HG02759 (cell line): ENCODE results near the gene LTBP1.
A peak's percentile ranks its signal among the peaks of the same experiment; 100 is the strongest.
"Not testable (repeated sequence)": the region's sequence is repeated elsewhere in the genome, so short reads cannot be mapped to it uniquely, and the experiment has no call there.

Experiments used
- ATAC-seq: cut with Tn5 transposase; IDR thresholded peaks from one replicate; pipeline ENCODE4 v1.9.1; 2021; ENCODE audit warnings: mild to moderate bottlenecking, moderate library complexity; ENCODE audit not compliant: unreplicated experiment

Gene LTBP1, protein sequence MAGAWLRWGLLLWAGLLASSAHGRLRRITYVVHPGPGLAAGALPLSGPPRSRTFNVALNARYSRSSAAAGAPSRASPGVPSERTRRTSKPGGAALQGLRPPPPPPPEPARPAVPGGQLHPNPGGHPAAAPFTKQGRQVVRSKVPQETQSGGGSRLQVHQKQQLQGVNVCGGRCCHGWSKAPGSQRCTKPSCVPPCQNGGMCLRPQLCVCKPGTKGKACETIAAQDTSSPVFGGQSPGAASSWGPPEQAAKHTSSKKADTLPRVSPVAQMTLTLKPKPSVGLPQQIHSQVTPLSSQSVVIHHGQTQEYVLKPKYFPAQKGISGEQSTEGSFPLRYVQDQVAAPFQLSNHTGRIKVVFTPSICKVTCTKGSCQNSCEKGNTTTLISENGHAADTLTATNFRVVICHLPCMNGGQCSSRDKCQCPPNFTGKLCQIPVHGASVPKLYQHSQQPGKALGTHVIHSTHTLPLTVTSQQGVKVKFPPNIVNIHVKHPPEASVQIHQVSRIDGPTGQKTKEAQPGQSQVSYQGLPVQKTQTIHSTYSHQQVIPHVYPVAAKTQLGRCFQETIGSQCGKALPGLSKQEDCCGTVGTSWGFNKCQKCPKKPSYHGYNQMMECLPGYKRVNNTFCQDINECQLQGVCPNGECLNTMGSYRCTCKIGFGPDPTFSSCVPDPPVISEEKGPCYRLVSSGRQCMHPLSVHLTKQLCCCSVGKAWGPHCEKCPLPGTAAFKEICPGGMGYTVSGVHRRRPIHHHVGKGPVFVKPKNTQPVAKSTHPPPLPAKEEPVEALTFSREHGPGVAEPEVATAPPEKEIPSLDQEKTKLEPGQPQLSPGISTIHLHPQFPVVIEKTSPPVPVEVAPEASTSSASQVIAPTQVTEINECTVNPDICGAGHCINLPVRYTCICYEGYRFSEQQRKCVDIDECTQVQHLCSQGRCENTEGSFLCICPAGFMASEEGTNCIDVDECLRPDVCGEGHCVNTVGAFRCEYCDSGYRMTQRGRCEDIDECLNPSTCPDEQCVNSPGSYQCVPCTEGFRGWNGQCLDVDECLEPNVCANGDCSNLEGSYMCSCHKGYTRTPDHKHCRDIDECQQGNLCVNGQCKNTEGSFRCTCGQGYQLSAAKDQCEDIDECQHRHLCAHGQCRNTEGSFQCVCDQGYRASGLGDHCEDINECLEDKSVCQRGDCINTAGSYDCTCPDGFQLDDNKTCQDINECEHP (N-terminal part only)

DNA sequence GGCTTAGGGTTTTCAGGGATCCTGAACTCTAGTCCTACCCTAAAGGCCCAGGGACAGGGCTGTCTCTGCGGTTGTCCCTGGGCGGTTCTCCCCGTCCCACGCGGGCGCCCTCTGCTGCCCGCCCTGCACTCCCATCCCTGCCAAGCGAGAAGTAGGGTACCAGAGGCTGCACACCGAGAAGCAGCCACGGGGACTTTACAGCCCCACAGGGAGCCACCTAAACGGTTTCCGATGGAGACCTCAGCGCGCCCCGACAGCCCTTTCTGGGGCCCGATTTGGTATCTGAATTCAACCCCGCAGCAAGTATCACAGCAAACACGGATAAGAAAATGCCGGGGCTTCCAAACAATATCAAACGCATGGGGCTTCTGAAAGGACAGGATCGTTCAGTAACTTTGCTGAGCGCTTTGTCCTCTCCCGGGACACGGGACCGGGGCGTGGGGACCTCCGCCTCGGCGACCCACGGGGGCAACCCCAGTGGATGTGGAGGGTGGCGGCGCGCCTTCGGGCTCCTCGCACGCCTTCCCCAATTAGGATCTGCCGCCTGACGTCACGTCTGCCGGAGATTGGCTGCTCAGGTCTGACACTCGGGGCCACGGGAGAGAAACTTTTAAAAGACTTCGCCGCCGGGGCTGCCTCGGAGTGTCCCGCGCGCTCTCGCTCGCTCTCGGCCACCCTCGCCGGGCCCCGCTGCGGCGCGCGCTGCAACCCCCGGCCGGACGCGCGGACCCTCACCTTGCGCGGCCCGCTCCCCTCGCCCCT, at the start of gene LTBP1:
Gene LTBP1, plus strand, starts transcription at position 640 of the 762 bp plus-strand sequence. CDS start 372 bp downstream, outside the sequence.
- ATAC-seq, result peak; percentile 77

DNA sequence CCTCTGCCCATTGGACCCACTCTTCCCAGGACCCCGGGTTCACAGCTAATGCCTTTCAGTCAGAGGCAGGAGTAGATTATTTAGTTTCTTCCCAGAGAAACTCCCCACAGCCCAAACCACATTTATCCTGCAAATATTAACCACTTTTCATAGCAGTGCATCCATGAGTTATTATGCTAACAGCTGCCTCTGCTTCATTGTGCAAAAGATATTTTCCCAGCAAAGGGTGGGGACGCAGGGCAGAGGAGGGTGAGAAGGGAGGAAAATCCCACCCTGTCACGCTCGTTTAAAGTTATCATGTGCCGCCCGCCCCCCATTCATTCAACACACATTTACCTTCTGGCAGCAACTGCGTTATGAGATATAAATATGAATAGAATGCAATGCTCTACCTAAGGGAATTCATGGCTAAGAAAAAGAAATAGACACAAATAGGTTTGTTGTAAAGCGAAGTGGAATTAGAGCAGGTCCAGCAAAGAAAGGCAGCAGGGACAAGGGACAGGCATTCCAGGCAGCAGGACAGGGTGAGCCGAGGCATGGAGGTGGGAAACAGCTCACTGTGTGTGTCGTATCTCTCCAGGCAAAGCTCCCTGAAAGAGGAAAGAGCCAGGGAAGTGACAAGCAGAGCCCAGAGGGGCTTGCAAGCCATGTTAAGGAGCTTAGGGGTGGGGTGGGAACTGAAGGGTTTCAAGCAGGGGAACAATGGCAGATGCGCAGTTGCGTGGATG, 46.3 kb upstream of the LTBP1 start:
- ATAC-seq, result no peak

DNA sequence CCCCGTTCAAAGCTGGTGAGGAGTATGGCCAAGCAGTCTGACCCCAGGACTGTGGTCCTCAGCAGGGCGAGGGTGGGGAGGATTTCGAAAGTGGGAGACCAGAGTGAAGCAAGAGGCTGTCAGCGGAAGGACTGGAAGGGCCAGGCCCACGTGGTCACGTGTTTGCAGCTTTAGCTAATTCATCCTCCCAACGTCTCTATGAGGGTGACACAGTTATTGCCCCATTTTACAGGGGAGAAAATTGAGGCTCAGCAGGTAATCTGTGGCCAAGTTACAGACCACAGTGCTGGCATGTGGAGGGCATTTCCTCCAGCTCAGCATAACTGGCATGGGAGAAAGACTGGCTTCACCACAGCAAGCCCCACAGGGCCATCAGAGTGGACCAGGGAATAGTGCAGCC, 45.4 kb upstream of the LTBP1 start:
- no peak for ATAC-seq

DNA sequence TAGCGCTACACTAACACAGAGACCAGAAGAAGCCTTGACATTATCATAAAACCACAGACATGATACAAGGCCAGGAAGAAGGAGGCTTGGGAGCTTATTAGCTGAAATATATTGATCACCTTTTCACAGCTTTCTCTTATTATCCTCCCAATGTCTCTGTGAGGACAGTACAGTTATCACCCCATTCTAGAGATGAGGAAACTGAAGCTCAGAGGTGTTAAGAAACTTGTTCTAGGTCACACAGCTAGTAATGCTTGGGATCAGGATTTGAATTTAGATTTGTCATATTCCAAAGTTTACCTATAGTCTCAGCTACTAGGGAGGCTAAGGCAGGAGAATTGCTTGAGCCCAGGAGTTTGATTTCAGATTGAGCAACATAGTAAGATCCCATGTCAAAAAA, 44.6 kb upstream of the LTBP1 start:
- no peak for ATAC-seq

DNA sequence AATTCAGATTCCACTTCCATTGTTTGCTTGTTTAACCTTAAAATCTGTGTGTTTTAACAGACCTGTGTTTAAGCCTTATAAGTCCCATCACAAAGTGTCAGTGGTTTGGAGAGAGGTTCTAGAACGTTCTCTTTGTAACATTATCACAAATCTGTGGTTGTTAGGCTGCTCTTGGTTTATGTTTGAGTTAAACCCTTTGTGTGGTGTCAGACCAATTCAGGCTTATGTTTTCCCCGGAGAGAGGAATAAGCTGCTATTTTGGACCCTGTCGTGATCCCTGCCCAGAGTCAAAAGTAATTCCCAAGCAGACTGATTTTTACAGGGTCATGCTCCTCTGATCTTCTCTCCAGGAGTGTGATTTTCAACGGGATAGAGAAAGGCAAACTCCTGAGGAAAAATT, 43.8 kb upstream of the LTBP1 start:
- no peak for ATAC-seq

DNA sequence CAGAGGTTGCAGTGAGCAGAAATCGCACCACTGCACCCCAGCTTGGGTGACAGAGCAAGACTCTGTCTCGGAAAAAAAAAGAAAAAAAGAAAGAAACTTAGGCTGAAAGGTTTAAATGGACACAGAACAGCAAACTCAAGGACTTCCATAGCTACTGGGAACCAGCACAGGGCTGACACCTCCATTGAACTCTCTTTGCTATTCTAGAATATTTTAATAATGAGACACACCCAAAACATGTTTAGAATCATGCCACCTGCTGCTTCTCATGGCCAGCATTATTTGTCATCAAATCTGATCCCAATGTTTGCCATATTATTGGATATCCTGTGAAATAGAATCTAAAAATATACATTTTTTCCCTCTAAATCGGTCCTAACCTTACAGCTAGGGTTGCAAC, 42.7 kb upstream of the LTBP1 start:
- no peak for ATAC-seq

DNA sequence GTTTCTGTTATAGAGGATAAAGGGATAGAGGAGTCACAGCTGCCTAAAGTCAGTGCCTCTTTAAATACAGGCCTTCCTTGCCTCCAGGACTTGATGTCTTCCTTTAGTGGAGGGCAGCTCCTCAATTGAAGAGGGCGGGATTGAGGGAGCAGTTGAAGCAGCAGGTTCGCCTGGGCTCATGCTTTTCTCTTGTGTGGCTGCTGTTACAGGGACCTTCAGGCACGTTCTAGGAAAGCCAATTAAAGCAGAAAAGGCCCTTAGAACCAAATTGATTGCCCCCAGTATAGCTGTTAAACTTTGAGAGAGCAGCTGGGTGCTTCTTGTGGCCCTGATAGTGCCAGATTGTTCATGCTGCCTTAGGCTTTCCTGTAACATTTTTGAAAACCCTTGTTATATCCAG, 42.0 kb upstream of the LTBP1 start:
- ATAC-seq, result no peak

DNA sequence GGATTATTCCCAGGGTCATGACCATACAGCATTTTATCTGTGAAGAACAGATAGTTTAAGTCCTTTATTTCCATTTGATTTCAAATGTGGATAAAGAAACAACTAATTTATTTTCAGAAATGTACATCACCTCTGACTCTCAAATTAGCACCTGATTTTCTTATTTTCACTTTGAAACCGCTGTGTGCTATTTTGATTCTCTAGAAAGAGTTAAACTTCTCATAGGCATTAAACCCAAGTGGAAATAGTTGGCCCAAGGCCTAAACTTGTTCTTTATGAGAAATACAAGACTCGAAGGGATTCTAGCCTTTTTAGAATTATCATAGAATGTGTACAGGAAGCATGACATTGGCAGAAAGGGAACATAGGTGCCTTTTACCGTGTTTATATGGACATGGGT, 41.5 kb upstream of the LTBP1 start:
- no peak for ATAC-seq

DNA sequence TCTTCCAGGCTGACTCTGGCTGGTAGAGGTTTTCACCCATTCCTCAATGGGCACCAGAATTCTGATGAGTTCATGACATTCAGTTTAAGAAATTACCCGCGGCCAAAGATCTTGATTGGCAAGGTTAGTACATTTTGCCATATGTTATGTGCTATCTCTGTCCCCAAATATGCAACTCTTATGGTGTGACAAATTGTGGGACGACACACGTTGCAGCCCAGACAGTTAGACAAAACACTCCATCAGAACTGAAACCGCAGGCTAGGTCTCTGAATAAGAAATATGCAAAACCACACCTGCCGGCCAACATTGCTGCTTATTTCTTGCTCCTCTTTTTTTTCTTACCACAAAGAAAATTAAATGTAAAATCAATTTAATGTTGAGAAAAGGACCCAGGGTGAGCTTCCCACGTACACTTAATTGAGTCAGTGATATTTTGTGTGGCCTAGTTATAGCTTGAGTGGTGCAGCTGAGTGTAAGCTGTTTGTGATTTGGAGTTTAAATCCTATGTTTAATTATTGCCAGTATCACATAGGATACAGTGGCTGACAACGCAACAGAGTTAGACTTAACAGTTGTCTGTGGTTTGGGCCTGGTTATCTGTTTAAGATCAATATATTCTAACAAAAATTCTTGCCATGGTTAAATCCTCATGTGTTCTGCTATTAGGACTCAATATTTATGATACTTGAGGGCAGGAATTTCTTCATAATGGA, 35.7 kb upstream of the LTBP1 start:
- ATAC-seq, result peak; percentile 93

DNA sequence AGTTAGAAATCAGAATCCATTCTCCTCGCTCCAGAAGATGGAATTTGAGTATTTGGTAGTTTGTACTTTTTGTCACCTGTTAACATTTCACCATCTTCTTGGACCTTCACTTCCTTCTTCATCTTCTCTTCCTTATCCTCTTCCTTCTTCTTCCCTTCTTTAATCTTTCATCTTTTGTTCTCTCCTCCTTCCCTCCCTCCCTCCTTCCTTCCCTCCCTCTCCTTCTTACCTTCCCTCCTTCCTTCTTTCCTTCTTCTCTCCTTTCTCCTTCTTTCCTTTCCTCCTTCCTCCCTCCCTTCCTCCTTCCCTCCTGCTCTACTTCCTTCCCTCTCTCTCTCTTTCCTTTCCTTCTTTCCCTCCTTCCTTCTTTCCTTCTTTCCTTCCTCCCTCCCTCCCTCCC, 31.1 kb upstream of the LTBP1 start:
- ATAC-seq, result no peak

DNA sequence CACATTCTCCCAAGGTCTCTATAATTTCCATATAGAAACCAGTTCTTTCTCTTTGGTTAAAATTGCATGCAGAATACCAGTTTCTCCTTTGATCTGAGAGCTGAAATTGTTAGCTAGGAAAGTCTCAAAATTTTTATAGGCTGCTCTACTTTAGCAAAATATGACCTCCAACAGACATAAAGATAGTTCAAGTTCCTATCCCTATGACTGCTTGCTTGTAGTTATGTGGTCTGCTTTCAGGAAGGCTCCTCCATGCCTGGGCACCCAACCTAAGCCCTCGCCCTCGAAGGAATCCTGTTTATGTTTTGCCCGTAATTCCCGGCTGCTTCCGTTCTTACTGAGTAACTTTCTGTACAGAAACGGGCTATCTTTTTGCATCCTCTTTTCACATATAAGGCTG, 28.0 kb upstream of the LTBP1 start:
- no peak for ATAC-seq

DNA sequence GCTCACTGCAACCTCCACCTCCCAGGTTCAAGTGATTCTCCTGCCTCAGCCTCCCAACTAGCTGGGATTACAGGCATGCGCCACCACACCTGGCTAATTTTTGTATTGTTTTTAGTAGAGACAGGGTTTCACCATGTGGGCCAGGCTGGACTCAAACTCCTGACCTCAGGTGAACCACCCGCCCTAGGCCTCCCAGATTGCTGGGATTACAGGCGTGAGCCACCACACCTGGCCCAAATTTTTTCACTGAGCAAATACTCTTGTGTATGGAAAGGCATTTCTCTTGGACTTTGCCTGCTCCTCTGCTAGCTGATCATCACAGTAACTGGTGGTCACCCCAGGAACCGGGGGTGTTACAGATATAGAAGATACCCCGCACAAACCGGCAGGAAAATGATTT, 26.9 kb upstream of the LTBP1 start:
- not testable (repeated sequence) for ATAC-seq

DNA sequence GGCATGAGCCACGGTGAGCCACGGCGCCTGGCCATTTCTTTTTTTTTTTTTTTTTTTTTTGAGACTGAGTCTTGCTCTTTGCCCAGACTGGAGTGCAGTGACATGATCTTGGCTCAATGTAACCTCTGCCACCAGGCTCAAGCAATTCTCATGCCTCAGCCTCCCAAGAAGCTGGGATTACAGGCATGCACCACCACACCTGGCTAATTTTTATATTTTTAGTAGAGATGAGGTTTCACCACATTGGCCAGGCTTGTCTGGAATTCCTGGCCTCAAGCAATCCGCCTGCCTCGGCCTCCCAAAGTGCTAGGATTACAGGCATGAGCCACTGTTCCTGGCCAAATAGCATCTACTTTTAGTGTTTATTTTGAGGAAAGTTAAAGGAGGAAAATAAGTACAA, 25.3 kb upstream of the LTBP1 start:
- ATAC-seq, result not testable (repeated sequence)

DNA sequence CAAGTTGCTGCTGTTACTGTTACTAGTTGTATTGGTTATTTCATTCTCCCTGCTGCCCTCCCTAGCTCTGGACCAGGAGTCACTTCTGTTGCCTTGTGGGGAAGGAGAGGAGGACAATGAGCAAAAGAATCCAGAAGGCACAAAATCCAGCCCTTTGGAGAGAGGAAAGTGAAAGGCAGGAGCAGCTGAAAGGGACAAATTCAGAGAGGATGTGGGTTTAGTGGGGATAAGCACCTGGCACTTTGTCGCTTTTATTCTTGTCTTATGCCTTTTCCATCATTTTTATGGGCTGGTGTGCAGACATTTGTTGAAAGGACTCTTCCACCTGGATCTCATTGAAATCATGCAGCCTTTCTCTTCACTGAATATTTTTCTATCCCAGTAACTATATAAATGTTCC, 24.3 kb upstream of the LTBP1 start:
- ATAC-seq, result no peak

DNA sequence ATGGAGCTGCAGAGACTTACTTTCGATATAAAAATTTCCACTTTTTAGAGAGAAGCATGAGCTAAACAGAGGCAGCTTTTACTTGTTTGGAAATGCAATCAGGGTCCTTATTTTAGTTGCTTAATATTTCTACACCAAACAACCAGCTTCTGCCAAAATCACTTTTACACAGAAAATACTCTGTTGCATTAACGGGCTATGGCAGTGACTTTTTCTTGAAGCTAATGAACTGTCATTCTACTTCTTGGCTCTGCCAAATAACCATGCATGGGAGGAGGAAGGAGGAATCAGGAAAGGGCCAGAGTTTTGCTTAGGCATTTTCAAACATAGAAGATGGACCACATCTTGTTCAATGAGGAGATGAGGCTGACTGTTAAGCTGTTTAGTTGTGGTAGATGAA, 23.6 kb upstream of the LTBP1 start:
- ATAC-seq, result no peak

DNA sequence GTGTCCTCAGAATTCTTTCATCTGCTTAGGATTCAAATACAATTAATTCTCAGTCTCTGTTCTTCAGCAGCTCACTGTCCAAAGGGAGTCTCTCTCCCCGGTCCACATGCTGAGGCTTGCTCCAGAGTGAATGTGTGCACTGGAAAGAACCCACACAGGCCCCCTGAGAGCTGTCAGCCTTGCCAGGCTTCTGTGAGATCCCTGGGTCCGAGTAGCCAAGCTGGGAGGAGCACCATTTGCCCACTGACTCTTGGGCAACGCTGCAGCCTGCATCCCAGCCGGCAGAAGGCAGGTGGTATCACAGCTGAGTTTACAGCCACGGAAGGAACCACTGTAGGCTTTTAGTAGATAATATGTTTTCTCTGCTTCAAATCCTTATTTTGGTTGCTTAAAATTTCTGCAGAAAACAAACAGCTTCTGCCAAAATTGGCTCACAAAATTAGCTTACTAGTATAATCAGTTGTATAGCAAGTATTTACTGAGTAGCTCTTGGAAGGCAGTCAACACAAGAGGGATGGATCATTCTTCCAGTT, 21.4 kb upstream of the LTBP1 start:
- no peak for ATAC-seq

DNA sequence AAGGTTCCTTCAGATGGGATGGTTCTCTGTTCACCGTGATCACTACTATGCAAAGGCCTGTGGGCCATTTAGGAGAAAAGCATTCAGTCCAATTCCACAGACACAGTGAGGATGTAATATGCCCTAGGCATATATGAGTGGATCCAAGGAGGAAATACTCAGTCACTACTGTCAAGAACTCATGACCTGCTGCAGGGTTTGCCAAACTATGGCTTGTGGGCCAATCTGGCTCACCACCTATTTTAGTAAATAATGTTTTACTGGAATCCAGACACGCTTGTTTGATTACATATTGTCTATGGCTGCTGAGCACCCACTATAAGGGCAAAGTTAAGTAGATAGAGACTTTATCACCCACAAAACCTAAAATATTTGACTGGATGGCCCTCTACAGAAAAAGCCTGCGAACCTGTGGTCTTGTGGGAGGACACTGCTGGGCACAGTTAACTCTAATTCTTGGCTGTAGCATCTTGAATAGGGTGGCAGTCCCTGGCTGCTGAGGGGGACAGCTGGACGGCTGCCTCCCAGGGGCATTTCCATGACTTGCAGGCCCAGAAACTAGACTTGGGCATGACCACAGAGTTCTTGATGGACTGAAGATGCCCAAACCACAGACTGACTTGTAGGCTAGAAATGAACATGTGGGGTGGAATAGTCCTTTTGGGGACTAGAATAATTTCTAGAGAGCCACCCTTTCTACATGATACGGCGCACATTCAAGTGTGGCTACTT, 20.6 kb upstream of the LTBP1 start:
- ATAC-seq, result no peak

DNA sequence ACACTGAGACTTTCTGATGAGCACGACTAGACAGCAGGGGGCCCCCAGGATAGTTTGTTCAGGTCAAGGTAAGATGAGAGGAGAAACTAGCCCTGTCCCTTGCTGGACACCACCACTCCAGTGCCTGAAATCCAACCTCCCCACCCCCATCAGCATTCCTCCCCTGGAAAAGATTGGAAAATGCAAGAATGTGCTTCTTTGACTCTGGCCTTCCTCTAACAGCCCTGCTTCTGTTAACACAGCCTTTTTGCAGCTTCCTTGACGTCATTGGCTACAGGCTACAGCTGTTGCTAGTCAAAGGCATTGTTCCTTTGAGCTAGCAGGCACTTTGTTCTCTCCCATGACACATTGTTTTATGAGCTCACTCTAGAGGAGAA, 20.1 kb upstream of the LTBP1 start:
- no peak for ATAC-seq
